GM19035 (cell line): ENCODE measurements around the gene MX2.

ENCODE experiments used
- ATAC-seq: cut with Tn5 transposase; IDR thresholded peaks from one replicate; pipeline ENCODE4 v1.9.1; 2021; ENCODE audit not compliant: unreplicated experiment

The MX2 gene

DNA sequence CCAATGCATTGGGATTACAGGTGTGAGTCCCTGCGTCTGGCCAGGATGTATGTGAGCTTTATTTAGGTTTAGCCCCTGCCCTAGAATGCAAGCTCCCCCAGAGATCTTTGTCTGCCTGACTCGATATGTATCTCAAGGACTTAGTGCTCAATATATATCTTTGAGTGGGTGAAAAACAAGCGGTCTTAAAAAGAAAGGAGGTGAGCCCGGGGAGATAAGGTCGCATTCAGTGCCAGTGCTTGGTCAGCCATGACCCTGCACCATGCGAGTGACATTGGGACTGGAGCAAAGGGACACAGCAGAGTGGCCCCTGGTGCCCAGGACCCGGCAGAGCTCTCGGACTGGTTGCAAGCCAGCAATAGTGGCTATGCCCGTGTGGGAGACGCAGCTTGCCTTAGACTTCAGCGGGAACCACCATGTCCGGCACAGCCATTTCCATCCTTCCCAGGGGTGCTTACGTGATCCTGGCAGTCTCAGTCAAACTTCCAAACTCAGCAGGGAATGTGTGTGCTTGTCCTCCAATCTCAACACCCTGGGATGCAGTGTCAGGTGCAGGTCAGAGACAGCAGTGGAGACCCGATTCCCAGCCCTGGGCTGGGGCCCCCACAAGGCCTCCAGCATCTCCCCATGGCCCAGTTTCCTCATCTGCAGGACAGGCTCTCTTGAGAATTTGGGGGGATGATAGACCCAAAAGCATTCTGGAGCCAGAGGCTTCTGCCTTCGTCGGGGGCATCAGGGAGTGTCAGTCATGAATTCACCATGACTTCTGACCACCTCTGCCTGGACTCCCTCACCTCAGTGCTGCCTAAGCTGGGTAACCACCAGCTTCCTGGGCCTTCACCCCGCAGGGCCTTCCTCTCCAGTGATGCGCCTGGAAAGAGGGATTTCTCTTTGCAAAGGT is 1.8 kb downstream of the MX2 start:
- ATAC-seq: no peak

DNA sequence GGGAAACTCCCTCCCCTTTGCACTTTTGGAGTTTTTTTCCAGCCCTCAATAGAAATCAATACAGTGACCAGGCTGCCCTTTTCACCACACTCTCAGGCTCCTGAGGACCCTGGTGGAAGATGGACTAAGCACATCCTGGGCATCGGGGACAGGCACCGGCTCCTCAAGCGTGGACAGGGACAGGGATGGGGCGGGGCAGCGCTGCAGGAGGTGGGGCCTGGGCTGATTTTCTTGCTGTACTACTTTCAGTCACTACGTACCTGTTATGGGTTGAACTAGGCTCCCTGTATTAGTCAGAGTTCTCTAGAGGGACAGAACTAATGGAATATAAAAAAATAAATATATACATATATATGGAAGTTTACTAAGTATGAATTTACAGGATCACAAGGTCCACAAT is 2.5 kb downstream of the MX2 start:
- ATAC-seq: no peak

DNA sequence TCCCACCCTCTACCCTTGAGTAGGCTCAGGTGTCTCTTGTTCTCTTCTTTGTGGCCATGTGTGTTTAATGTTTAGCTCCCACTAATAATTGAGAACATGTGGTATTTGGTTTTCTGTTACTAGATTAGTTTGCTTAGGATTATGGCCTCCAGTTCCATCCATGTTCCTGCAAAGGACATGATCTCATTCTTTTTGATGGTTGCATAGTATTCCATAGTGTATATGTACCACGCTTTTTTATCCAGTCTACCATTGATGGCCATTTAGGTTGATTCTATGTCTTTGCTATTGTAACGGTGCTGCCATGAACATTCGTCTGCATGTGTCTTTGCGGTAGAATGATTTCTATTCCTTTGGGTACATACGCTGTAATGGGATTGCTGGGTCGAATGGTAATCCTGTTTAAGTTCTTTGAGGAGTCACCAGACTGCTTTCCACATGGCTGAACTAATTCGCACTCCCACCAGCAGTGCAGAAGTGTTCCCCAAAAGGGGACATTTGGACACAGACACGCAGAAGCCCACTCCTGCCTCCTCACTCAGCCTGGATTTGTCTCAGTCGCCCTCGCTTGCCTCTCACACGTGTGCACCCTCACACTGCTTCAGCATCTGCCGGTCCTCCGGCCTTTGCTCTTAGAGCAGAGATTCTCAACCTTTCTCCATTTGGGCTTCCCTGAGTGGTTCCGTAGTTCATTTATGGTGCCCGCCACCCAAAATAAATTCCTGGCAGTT is 3.7 kb downstream of the MX2 start:
- ATAC-seq: no peak

DNA sequence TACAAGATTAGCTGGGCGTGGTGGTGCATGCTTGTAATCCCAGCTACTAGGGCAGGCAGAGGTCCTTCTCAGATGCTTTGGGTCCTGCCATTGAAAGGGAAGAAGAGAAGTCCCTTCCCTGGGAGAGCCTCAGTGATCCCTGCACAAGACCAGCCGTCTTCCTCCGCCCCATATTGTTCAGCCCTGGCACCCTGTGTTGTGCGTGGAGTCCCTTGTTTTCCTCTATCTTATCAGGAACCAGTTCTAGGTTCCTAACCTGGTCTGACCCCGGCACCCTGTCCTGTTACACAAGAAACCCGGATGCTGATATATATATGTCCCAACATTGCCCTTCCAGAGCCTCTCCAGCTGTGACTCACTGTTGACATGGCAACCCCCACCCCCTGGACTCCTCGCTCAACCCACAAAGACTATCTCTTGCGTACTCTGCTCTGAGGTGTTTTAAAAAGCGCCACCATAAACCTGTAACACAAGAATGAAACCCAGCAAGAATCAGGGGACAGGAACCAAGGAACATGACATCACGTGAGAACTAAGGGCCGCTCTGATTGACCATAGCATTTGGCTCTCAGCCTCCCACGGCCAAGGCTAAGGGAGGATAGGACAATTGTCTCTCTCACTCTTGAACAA is 4.8 kb downstream of the MX2 start:
- ATAC-seq: no peak

DNA sequence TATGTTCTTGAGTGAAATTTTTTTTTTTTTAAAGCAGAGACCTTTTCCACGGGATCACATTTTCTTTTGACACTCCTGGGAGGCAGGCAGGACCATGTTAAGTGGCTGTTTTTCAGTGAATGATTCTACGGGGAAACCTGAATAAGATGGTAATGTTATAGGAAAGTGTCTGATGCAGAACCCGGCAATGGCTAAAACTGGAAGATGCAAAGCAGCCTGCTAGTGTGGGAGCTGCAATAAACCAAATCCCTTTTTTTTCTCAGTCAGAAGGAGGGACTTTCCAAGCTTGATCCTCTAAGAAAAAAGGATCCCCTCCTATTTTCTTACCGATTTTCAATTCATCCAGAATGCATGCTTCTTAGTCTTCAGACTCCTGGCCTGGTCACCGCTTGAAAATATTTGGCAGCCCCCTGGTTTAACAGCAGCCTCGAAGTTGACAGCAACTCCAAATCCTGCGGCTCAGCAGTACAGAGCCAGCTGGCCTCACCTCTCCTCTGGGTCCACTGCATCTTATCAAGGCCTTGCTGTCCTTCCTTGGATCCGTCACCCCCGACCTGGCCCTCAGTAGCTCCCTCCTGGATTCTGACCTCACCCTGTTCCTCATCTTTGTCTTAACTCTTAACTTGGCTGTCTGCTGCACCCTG is 5.6 kb downstream of the MX2 start:
- no peak for ATAC-seq

DNA sequence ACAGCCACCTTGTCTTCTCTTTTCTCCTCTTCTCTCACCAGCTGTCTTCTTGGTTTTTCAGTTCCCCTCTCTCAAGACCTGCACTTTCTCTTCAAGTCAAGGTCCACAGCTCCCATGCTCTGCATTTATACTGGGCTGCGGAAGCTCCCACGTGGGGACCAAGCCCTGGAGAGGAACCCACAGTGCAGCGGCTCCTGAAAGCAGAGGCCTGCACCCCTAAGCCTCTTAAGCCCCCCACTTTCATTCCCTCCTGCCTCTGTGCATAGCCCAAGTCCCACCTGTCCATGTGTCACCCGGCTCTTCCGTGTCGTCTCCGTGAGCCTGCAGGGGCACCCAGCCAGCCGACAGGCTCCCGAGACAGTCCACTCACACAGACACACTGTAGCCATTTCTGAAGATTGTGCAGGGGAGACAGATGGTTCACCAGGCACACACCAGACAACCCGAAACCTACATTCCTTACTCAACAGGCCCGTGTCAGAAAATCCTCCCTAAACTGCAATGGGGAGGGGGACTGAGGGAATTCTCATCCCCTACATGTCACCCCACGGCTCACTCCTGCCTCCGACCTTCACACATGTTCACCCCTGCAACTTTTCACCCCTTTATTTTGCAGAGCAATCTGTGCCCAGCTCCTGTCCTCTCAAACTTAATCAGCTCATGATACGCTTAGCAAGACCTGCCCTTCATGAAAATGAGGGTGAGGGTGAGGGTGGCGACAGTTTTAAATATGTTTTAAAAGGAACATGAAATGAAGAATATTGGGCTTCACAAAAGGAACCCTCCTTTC is 6.3 kb downstream of the MX2 start:
- peak; percentile 68 for ATAC-seq

DNA sequence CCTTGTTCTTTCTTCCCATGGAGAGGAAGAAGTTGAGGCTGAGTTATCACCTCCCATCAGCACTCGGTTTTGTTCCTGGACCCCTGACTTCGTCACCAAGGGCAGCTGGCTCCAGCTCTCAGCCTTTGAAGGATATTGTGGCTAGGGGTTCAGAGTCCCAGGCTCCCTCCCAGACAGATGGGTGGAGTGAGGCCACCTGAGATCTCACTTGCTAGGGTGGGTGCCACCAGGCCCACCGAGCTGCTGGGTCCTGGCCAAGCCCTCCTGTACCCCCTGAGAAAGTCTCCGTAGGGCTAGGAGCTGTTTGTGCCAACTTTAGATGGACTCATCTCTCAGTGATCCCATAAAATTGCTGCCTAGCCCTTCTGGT is 6.9 kb downstream of the MX2 start:
- no peak for ATAC-seq

DNA sequence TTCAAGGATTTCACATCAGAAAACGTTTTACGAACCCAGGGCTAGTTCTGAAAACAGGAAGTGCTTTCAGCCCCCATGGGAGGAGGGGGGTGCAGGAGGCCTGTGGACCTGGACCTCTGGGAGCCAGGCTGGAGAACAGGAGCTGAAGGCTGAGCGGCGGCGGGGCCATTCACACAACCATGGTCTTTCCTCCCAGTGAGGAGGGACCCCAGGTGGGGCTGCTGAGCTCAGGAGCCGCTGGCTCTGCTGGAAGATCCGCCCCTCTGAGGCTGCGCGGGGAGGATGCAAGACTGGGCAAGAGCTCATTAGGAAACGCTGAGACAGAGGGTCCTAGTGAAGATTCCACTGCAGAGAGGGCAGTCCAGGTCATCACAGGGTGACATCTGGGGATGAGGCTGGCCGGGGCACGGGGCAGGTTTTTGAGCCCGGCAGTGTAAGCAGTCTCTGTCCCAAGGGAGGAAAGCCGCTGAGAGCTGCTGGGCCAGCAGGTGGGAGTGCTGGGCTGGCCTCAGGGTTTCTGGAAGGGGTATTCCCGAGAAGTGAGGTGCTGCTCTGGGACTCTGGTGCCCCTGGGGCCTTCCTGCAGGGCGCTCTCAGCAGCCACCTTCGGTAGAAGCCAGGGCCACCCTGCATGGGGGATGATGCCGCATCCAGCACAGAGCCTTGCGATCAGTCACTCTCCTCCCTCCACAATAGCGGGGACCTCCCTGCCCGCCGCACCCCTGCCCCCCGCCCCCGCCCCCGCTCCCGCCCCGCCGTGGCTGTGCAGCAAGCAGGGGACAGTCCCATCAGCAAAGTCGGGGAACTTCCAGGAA is 7.5 kb downstream of the MX2 start:
- ATAC-seq: no peak

DNA sequence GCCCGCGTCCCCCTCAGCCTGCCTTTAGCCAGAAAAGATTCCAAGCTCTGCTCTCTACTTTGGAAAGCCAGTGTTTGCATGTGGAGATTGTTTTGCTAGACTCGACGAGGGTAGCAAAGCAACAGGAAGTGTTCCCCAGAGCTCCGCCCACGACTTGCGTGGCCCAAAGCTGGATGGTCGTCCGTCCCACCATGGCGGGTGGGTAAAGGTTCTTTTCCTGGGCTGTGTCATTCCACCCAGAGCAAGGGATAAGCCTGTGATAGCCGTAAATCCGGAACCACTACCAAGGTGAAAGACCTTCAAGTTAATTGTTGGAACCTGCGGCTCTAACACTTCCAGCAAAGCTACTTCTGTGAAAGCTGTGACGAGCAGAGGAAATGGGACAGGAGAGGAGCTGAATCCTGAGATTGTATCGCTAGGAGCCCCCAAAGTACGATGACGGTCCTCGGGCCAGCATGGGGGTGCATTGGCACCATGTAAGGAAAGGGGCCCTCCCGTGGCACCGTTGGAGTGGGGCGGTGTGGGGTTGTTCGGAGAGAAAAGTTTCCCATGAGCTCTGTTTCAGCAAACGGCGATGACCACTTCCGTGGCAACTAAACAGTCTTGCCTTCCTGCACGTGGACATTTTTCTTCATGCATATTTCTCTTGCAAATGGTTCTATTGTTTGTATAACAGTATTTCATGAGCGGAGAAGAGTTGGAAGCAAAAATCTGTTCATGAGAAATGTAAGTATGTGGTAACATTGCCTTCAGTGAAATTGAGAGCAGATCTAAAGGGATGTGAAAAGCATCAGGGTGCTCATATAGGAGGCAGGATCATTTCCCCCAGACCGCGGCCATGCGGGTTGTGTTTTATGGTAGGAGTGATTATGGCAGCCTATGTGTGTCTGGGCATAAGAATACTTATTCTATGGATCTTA is 8.4 kb downstream of the MX2 start:
- no peak for ATAC-seq

DNA sequence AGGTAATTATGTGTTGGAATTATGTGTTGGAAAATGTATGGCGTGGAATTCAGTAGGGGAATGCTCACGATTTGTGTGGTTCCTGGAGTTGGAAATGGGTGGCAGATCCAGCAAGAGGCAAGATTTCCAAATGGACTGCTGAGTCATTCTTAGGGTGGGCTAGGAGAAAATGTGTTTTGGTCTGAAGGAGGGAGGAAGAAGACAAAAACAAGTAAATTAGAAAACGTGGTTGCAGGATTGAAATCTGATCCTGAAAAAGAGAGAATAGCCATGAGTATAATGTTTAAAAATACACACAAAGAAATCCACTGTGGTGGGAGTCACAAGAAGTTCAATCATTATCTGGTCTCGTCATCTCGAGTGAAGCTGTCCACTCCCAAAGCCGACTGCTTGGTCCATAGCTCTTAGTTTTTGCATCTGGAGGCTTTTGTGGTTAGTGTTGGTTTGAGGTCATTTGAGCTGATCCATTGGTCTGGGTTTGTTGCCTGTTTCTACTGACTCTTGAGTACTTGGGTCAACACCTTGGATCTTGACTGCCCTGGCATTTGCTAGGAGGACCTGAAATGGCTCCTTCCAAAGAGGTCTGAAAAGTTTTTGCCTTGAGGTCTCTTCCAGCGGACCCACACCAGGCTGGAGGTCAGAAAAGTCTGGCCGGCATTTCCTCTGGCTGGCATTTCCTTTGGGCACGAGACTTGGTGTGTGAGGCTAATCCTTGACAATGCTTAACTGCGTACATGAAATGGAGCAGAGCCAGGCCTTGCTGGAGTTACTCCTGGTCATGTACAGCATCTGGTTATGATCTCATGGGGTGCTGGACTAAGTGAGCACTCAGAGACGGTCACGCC is 9.2 kb downstream of the MX2 start:
- ATAC-seq: no peak

DNA sequence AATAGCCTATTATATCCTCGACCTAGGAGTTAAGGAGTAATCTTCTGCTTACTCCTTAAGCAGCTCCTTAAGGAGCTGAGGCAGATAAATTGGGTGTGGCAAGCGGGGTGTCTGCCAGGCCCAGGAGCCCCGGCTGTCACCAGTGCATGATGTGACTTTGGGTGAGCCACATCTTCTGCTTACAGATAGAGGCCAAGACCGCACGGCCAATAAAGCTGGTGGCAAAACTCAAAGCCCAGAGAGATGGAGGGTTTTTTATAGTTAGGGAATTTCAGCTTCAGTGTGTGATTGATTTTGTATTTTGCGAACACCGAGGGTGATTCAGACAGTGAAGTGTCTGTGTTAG is 9.8 kb downstream of the MX2 start:
- ATAC-seq: no peak

DNA sequence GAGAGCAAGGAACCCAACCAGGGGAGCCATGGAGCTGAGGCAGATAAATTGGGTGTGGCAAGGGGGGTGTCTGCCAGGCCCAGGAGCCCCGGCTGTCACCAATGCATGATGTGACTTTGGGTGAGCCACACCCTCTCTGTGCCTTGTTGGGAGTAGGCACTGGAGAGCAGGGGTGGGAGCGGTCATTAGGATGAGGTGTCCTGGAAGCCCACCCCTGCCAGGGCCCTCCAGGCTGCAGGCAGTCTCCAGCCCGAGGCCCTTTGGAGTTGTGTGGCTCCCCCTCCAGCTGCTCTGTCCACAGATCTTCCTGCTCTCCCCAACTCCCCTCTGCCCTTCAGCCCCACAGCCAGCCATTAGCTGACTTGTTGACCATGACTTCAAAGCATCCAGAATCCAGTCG is 11.4 kb downstream of the MX2 start:
- ATAC-seq: no peak

DNA sequence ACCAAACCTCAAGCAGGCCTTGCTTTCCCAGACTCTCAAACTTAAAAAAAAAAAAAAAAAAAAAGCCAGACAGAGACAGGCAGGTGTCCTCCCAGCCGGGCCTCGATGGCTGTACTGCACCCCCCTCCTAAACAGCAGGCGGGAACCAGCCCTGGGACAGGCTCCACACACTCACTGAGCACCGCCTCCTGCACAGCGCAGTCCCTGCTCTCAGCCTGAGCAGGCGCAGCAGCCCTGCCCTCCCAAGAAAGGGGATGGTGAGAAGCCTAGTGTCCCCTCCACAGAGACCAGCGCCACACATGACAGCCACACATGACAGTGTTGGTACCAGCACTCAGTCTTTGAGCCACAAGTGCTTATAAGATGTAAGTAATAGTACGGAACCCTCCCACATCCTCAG is 11.9 kb downstream of the MX2 start:
- no peak for ATAC-seq

DNA sequence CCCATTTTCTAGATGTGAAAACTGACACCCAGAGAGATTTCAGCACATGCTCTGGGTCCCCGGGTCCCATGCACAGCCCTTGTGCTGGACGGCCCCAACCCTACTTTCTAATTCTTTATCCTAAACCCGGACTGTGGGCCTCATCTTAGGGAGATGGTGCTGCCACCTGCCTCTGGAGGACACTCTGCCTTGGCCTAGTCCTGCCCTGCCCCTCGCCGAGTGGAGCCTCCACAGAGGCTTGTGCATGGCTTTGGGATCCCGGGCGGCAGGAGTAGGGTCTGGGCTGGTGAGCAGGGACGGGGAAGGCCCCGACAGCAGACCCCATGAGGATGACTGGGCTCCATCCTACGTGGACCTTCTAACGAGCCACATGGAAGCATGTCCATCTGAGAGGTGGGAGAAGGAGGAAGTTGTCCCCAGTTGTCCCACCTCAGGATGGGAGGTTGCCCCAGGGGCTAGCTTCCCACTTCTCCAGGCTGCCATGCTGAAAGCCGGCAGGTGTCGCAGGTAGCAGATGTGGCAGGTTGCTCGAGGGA is 12.4 kb downstream of the MX2 start:
- no peak for ATAC-seq

DNA sequence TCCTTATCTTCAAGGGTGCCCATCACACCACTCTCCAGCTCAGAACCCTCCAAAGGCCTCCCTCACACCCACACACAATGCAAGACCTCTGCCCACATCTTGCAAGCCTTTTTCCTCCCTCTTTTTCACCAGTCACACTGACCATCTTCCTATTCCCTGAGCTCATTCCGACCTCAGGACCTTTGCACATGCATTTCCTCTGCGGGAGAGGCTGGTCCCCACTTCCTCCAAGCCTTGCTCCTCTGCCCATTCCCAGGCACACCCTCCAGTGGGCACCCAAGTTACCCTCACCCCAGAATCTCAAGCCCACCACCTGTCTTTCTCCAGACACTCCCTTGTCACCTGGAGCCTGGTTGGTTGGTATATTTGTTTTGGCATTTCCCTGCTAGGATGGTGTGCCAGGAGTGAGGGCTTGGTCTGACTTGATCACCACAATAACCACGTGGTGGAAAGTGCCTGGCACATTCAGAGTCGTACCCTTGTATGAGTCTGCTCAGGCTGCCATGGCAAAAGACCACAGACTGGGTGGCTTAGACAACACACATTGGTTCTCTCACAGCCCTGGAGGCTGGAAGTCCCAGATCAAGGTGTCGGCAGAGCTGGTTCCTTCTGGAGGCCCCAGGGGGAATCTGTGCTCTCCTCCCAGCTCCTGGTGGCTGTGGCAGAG is 13.2 kb downstream of the MX2 start:
- ATAC-seq: no peak

DNA sequence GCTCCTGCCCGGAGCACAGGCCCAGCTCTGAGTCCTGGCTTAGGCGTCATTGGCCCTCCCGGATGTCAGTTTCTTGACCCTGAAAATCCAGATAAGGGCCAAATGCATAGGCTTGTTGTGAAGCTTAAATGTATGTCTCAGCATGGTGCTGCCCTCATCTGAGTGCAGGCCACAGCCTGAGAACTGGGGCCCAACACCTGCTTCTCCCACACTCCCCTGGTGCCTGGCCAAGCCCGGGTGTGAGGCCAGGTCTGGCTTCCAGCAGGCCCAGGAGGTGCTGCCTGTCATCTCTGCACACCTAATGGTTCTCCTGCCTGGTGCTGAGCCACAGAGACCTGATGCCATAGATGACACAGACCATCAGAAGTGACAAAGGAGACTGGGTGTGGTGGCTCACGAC is 14.0 kb downstream of the MX2 start:
- ATAC-seq: no peak

DNA sequence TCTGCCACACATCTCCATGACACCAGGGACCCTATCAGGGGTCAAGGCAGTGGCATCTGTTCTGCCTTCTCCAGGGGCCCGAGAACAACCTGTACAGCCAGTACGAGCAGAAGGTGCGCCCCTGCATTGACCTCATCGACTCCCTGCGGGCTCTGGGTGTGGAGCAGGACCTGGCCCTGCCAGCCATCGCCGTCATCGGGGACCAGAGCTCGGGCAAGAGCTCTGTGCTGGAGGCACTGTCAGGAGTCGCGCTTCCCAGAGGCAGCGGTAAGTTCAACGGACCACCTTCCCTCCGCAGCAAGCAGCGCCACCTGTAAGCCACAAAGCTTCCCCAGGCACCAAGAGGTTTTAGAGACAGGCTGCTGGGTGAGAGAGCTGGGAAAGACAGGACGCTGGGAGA is 15.9 kb downstream of the MX2 start:
- ATAC-seq: no peak
